COLO668 (cell line): ENCODE results near the gene MATK.
A peak's percentile ranks its signal among the peaks of the same experiment; 100 is the strongest.
"Not testable (repeated sequence)": the region's sequence is repeated elsewhere in the genome, so short reads cannot be mapped to it uniquely, and the experiment has no call there.

ENCODE experiments used
- DNase-seq: peaks from one replicate; lab custom pipeline; 2025; ENCODE audit not compliant: unreplicated experiment; lab: John Stamatoyannopoulos, UW

MATK gene

GRCh38 chr19:3771906-3772455 lies 14.2 kb downstream of the MATK start, which contains the start of gene RAX2:
Gene RAX2, minus strand, starts transcription at chr19:3772228. Its CDS starts 486 bp downstream, at chr19:3771742.
- DNase-seq: no peak

- DNase-seq: no peak
Measured at GRCh38 chr19:3771000-3771905, 14.9 kb downstream of the MATK start.

GRCh38 chr19:3770136-3770999 lies 15.8 kb downstream of the MATK start:
- DNase-seq: no peak

GRCh38 chr19:3769494-3769893 lies 16.7 kb downstream of the MATK start:
- no peak for DNase-seq

GRCh38 chr19:3768748-3769099 lies 17.5 kb downstream of the MATK start:
- DNase-seq: no peak

GRCh38 chr19:3768015-3768747 lies 18.0 kb downstream of the MATK start:
- DNase-seq: no peak

- no peak for DNase-seq
Measured at GRCh38 chr19:3767050-3767449, 19.1 kb downstream of the MATK start.

GRCh38 chr19:3766520-3766919 lies 19.7 kb downstream of the MATK start:
- no peak for DNase-seq

- not testable (repeated sequence) for DNase-seq
Measured at GRCh38 chr19:3765757-3766156, 20.4 kb downstream of the MATK start.

GRCh38 chr19:3765121-3765520 lies 21.1 kb downstream of the MATK start:
- no peak for DNase-seq

- DNase-seq: peak; percentile 99
Measured at GRCh38 chr19:3762501-3763459, 23.4 kb downstream of the MATK start, which contains the start of gene MRPL54. Gene MRPL54, plus strand, starts transcription at chr19:3762682. Its CDS starts 19 bp downstream, at chr19:3762701.

GRCh38 chr19:3762130-3762473 lies 24.1 kb downstream of the MATK start:
- no peak for DNase-seq

GRCh38 chr19:3761382-3762129 lies 24.6 kb downstream of the MATK start, which contains the start of gene APBA3:
Gene APBA3, minus strand, starts transcription at chr19:3761692. Its CDS starts 1,428 bp downstream, at chr19:3760264.
- DNase-seq: peak; percentile 91

GRCh38 chr19:3760871-3761361 lies 25.3 kb downstream of the MATK start:
- no peak for DNase-seq

- DNase-seq: no peak
Measured at GRCh38 chr19:3759482-3760254, 26.5 kb downstream of the MATK start.

- not testable (repeated sequence) for DNase-seq
Measured at GRCh38 chr19:3758297-3758696, 27.9 kb downstream of the MATK start.

- not testable (repeated sequence) for DNase-seq
Measured at GRCh38 chr19:3757705-3758104, 28.5 kb downstream of the MATK start.
